ENCODE measurements around the gene FKBP6.
"Not testable (repeated sequence)": the region's sequence is repeated elsewhere in the genome, so short reads cannot be mapped to it uniquely, and the experiment has no call there.

FKBP6 gene

DNA sequence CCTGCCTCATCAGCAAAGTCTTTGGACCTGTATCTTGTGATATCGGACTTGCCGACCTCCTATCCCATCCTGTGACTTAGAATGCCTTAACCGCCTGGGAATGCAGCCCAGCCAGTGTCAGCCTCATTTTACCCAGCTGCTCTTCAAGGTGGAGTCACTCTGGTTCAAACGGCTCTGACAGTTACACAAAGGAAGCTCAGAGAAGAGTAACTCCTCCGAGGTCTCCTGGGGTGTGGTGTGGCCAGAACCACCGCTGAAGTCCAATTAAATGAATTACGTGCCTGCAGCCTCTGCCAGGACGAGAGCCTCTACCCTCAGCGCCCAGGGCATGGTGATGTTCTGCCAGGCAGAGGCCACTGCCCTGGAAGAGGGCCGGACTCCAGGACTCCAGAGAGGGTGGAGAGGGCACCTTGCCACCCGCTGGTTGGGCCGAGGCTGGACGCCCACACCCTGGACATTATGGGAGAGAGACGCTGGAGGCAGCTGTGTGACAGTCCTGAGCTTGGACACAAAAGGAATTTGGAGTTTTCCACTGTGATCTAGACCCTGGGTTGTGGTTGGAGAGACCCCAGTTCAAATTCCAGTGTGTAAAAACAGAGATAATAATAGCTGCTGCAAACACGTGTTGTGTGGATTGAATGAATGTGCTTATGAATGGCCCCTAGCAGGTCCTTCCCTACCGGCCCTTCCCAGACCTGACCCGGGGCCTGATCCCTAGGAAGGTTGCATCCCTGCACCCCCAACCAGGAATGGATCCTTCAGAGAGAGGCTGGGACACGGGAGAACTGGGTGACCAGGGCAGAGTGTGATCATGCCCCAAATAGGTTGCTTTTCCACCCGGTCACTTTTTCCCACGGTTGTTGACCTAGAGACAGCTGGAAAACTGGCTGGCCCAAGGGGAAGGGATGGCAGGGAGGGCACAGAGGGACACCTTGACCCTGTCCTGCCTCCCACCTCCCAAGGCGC lies 67.9 kb downstream of the FKBP6 start:
- DNase-seq: no peak

DNA sequence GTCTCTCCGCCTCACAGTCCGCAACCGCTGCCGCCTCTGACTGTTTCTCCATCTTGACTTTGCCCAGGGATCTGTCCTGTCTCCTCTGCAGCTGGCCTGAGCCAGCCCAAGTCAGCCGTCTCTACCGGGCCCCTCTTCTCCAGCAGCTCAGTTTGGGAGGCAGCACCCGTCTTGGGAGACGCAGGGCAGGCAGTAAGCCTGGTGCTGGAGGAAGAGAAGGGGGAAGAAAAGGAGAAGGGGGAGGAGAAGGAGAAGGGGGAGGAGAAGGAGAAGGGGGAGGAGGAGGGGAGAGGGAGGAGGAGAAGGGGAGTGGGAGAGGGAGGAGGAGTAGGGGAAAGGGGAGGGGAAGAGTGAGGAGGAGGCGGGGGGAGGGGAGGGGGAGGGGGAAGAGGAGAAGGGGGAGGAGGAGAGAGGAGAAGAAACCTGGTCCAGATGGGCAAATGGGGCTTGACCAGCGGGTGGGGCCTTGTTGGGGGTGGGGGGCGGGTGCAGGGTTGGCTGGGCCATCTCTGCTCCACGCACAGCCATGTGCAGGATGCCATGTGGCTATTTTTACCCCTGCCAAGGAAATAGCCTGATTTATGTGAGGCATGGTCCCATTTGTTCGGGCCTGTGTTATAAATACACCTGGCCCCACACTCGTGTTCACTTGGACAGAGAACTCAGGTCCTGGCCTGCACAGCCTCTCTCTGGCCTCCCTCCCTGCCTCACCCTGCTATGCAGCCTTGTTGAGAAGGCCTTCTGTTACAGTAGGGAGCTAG lies 69.7 kb downstream of the FKBP6 start:
- DNase-seq: no peak

DNA sequence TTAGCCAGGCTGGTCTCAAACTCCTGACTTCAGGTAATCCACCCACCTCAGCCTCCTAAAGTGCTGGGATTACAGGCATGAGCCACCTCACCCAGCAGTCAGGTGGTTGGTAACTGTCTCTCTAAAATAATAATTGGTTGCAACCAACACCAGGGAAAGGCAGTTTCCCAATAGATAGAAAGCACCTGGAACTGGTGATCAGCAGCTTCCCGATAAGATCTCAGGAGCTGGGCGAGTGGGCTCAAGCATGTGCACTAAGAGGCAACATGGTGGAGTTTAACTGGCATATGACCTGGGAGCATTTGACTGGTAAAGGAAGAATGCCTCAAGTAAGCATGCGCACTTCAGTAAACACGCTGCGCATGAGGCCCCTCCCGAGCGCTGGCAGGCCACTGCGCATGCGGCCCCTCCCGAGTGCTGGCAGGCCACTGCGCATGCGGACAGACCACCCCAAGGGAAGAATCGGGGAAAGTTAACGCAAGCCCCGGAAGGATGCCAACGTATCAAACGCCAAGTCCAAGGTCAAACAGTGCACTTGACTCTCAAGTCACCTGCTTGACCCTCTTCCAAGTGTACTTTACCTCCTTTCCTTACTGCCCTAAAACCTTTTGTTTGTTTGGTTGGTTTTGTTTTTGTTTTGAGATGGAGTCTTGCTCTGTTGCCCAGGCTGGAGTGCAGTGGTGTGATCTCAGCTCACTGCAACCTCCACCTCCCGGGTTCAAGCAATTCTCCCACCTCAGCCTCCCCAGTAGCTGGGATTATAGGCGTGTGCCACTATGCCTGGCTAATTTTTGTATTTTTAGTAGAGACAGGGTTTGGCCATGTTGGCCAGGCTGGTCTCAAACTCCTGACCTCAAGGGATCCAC lies 71.5 kb downstream of the FKBP6 start:
- not testable (repeated sequence) for DNase-seq

DNA sequence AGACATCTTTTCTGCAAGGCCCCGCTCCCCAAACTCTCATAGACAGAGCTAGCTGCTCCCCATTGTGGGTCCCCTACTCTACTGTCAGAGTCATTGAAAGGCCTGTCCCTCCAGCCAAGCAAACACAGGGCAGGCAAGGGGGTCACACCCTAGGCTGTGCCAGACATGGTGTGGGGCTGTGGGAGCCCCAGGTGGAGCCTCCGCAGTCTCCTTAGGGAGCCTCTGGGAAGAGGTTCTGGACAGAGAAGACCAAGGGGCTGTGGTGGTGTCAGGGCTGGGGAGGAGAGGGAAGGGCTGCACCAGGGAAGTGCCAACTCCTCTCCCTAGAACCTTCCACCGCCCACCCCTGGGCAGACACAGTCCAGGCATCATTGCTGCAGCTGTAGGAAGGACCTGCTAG lies 76.9 kb downstream of the FKBP6 start:
- DNase-seq: not testable (repeated sequence)

Data from NCI-H446 (cell line).